GM19328 (cell line): Measurements from ENCODE around the gene MUC4.
"Not testable (repeated sequence)": the region's sequence is repeated elsewhere in the genome, so short reads cannot be mapped to it uniquely, and the experiment has no call there.

Experiments
- ATAC-seq: cut with Tn5 transposase; IDR thresholded peaks from one replicate; pipeline ENCODE4 v1.9.1; 2021; ENCODE audit warnings: mild to moderate bottlenecking, moderate library complexity; ENCODE audit not compliant: unreplicated experiment

Gene MUC4

GRCh38 chr3:195762249-195762585, 49.5 kb downstream of the MUC4 start:
- no peak for ATAC-seq

DNA sequence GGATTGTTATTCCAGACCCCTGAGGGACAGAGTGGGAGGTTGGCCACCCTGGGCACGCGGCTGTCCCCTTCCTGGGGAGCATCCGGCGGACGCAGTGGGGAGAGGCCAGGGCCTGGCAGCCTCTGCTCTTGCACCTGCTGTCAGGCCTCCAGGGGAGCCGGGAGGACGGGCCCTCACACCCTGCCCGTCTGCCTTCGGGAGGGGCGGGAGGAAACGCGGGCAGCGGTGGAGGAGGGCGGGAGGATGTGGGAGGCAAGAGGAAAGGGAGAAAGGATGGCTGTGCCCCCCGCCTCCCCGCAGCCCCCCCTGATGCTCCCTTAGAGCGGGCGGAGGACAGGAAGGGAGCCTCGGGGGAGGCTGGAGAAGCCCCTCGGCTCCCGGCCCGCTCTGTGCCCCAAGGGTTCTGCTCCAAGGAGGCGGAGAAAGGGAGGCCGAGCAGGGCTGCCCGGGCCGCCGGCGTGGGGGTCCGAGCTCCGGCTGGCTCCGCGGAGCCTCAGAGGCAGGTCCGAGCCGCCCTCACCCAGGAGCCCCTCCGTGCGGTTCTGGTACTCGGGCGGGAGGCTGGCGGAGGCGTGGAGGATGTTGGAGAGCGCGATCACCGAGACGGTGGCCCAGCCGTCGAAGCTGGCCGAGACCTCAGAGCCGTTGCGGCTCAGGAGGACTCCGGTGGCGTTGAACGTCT, 50.0 kb downstream of the MUC4 start:
- no peak for ATAC-seq

GRCh38 chr3:195761123-195761566, 50.6 kb downstream of the MUC4 start:
- no peak for ATAC-seq

GRCh38 chr3:195760345-195761122, 51.2 kb downstream of the MUC4 start:
- no peak for ATAC-seq

- no peak for ATAC-seq
Observed at GRCh38 chr3:195758721-195759353, 52.9 kb downstream of the MUC4 start.

- no peak for ATAC-seq
Observed at GRCh38 chr3:195757827-195758226, 53.9 kb downstream of the MUC4 start.

DNA sequence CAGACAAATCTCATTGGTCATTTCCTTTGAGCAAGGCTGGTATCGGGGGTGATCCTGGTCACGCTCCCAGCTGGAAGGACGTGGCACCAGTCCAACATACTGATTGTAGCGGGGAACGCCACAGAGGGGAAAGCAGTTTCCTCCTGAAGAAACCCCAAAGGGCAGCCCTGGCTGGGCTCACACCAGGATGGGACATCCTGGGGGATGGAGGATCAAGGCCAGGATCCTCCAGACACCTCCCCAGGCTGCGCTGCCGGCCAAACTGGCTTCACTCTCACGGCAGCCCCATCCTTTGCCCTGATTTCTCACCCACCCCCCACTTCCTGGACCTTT, 54.3 kb downstream of the MUC4 start:
- ATAC-seq: no peak

DNA sequence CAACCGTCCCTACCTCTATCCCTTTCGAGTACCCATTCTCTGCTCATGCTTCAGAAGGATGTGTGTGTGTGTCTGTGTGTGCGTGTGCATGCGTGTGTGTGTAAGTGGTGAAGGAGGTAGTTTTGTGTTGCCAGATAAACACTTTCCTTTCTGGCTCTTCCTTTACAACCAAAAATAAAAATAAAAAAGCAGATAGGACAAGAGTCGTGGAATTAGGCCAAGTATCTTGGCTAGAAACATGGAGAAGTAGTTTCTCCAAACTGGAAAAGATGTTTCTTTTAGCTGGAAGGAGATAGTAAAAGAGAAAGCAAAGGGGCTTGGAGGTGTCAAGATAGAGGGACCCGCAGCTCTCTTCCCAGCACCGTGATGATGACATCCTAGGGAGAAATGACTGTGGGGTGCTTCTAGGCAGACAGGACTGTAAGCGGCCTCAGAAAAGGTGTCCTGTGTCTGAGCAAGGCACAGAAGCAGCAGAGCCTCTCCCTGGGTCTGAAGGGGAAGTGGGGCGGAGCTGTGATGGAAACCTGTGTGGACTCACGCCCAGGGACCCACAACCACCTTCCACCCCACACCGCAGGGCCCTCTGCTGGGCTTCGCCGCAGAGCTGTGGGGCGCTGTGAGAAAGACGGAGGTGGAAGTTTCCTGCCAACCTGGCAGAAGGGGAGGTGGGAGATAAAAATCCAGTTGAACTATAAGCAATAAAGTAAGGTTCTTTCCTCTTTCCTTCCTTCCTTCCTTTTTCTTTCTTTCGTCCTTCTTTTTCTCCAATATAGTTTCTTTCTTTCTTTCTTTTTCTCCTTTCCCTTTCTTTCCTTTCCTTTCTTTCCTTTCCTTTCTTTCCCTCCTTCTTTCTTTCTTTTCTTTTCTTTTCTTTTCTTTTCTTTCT, 55.7 kb downstream of the MUC4 start:
- no peak for ATAC-seq

- ATAC-seq: no peak
Observed at GRCh38 chr3:195755391-195755790, 56.3 kb downstream of the MUC4 start.

GRCh38 chr3:195754906-195755305, 56.8 kb downstream of the MUC4 start:
- no peak for ATAC-seq

- ATAC-seq: no peak
Observed at GRCh38 chr3:195754141-195754540, 57.6 kb downstream of the MUC4 start.

DNA sequence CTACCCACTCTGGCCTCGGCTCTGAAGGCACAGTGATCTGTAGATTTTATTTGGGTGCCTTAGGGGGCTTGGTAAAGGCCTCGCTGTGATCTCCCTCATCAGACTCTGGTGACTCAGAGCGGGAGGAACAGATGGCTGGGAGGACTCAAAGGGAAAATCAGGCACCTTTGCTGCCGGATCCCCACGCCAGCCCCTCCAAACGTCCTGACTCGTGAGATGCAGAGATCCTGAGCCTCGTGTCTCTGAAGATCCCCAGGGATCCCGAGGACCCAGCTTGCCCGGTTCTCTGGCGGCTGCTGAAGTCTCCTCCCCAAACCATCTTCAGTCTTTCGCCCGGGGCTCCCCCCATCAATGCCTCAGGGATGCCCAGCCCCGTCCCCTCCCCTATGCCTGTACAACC, 58.1 kb downstream of the MUC4 start:
- ATAC-seq: no peak

- ATAC-seq: no peak
Observed at GRCh38 chr3:195752546-195753331, 59.0 kb downstream of the MUC4 start.

DNA sequence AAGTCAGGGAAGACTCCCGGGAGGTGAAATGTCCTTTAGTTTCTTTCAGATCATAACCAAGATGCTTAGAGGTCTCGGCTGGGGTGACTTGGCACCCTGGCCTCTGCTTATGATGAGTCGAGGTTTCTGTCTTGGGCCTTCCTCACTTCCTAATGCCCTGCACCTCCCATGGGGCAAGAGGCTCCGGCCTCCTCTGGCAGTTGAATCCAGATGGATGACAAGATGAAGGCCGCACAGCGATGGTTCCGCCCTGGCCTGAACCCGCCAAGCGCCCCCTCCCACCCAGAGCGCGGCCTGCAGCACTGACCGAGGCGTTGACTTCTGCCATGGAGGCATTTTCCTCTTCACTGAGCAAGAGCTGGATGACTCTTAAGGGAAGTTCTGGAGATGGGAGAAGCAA, 59.7 kb downstream of the MUC4 start:
- no peak for ATAC-seq

- ATAC-seq: no peak
Observed at GRCh38 chr3:195751560-195751959, 60.2 kb downstream of the MUC4 start.

- ATAC-seq: no peak
Observed at GRCh38 chr3:195750797-195751520, 60.8 kb downstream of the MUC4 start.

DNA sequence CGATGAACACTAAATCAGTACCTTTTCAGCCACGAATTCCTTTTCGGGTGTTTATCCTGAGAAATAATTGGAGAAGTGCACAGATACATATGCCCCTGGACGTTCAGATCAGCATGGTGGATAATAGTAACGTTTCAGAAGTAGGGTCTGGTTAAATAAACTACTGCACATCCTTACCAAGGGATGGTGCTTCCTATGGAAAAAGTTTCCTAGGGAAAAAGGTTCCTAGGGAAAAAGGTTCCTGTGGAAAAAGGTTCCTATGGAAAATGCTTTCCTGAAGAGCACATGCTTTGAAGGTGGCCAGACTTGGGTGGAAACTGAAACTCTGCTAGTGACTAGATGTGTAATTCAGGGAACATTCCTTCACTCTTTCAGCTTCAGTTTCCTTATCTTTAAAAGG, 62.6 kb downstream of the MUC4 start:
- not testable (repeated sequence) for ATAC-seq

GRCh38 chr3:195748661-195749060, 63.1 kb downstream of the MUC4 start:
- no peak for ATAC-seq

GRCh38 chr3:195746751-195747150, 65.0 kb downstream of the MUC4 start:
- no peak for ATAC-seq

DNA sequence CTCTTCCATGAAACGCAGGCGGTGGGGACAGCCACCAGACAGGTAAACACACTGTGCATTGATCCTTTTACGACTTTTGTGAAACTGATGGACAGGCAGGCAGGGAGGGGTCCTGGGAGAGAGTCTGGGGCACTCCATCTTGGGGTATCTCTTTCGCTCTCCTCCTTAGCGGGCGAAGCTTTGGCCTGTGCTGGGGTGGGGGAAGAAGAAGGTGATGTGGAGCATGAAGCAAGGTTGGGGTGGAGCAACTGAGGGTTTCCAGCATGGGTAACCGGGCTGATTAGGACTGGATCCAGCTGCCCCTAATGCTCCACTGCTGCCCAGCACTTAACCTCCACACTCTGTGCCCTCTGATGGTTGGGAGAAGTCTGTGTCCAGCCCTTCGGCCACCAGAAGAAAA, 65.4 kb downstream of the MUC4 start:
- ATAC-seq: no peak
